PFSK-1 (cell line): Measurements from ENCODE around the gene MGAT4B.

Experiments
- FOXP2 ChIP-seq: optimal IDR thresholded peaks from 2 replicates; pipeline ENCODE3; 2011; ENCODE audit warnings: borderline replicate concordance, control low read depth, inconsistent platforms; ENCODE audit not compliant: insufficient read depth; ENCODE audit errors: extremely low read length, extremely low read depth
- POLR2AphosphoS5 ChIP-seq: IDR thresholded peaks from 2 replicates; pipeline ENCODE4 v1.6.1; 2012; ENCODE audit warnings: low read depth, mild to moderate bottlenecking, control low read depth, low read length, moderate library complexity
- REST ChIP-seq, 2 experiments: IDR thresholded peaks; 2 replicates each; pipeline versions ENCODE4 v1.6.1 to v1.8.0; 2011 to 2012; ENCODE audit warnings: low read depth in 2 of 2, low read length in 2 of 2, control low read depth in 1 of 2, inconsistent platforms in 1 of 2, mild to moderate bottlenecking in 1 of 2, moderate library complexity in 1 of 2; ENCODE audit not compliant: insufficient read depth in 1 of 2
- SIN3A ChIP-seq: IDR thresholded peaks from 2 replicates; pipeline ENCODE4 v1.6.1; 2012; ENCODE audit warnings: mild to moderate bottlenecking, low read length, moderate library complexity, borderline replicate concordance; ENCODE audit not compliant: insufficient read depth
- TAF1 ChIP-seq: IDR thresholded peaks from 2 replicates; pipeline ENCODE4 v1.6.1; 2012; ENCODE audit warnings: low read length, control low read depth, borderline replicate concordance; ENCODE audit not compliant: insufficient read depth

The MGAT4B gene

DNA sequence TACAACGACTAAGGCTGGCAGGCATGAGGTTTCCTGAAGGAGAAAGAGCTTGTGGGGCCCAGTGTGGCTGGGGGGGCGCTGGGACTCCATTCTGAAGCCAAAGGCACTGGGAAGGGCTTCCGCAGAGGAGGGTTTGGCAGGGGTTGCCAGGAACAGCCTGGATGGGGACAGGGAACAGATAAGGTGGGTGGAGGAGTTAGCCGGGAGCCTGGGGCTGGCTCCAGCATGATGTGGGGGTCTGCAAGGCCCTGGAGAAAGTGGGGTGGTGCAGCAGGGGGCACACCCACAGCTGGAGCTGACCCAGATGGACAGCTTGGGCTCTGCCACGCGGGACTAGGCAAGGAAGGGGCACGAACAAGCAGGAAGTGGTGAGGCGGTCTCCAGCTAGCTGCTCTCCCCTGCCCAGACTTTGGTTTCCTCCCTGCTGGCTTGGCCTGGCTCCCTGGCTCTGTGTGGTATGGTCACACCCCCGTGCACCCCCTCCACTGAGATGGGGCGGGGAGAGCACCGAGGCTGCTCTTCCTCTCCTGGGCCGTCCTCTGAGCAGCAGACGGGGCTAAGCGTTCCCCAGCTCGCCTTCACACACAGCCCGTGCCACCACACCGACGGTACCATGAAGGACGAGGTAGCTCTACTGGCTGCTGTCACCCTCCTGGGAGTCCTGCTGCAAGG lies 13.1 kb downstream of the MGAT4B start, which contains the start of gene LTC4S:
Gene LTC4S (plus strand): TSS at position 519 of the 672 bp plus-strand sequence. CDS start 95 bp downstream, at position 614.
- TF ChIP-seq TAF1 = no peak
- TF ChIP-seq FOXP2 = no peak
- TF ChIP-seq POLR2AphosphoS5 = no peak
- no peak for TF ChIP-seq REST (IDR thresholded peaks at IDR 0.05; ENCODE audit: insufficient read depth in 1 of 2, low read depth in 2 of 2, low read length in 2 of 2)
- TF ChIP-seq SIN3A = no peak

- TF ChIP-seq TAF1 = no peak
- no peak for TF ChIP-seq SIN3A
Observed at GRCh38 chr5:179792612-179793467, 13.8 kb downstream of the MGAT4B start.

GRCh38 chr5:179791881-179792611 lies 14.6 kb downstream of the MGAT4B start:
- no peak for TF ChIP-seq FOXP2
- no peak for TF ChIP-seq REST (IDR thresholded peaks at IDR 0.05; ENCODE audit: insufficient read depth in 1 of 2, low read depth in 2 of 2, low read length in 2 of 2)
- TF ChIP-seq POLR2AphosphoS5 = no peak
- TF ChIP-seq TAF1 = no peak
- TF ChIP-seq SIN3A = no peak

GRCh38 chr5:179788193-179788854 lies 18.3 kb downstream of the MGAT4B start:
- TF ChIP-seq SIN3A (no peak), FOXP2 (no peak), POLR2AphosphoS5 (no peak), REST (IDR thresholded peaks at IDR 0.05; ENCODE audit: insufficient read depth in 1 of 2, low read depth in 2 of 2, low read length in 2 of 2) (no peak), TAF1 (no peak)

DNA sequence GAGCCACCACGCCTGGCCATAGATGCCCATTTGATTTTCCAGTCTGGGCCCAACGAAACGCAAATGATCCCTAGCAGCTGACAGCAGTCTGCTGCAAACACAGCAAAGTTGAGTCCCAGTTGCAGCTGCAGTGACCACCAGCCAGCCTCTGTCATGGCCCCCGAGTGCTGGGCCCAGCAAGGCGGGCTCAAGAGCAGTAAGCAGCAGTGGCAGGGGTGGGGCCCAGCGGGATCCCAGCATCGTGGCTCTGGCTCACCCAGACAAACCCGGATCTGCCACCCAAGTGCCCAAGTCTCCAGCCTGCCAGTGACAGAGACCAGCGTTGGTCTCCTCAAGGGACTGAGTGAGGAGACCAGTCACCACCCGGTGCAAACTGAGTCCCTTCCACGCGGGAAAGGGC lies 19.8 kb downstream of the MGAT4B start:
- TF ChIP-seq SIN3A = no peak
- no peak for TF ChIP-seq REST (IDR thresholded peaks at IDR 0.05; ENCODE audit: insufficient read depth in 1 of 2, low read depth in 2 of 2, low read length in 2 of 2)
- TF ChIP-seq TAF1 = no peak
- TF ChIP-seq POLR2AphosphoS5 = no peak
- TF ChIP-seq FOXP2 = no peak
